ENCODE measurements around the gene RPRD1B. TPM values are rescaled to one million over a fixed set of nuclear protein-coding genes. Genes with fewer than 3 reads are reported as not detected.

The RPRD1B gene
- total and polyA plus RNA-seq, 2 donors (not counting 3 experiments of a cell fraction or from before 2014, with no cell fraction given): 13.0 to 29.3 TPM

DNA sequence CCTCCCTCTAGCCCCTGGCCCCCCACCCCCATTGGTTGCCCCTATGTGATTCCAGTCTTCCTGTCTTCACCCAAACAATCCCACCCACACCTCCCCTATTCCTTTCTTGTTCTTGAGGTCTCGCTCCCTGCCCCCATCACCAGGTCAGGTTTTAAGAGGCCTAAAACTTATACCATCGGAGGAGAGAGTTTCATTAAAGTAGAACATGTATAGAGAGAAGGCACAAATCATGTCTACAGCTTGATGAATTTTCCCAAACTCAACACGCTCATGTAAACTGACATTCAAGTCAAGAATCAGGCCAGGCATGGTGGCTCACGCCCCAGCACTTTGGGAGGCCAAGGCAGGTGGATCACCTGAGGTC, 87.1 kb downstream of the RPRD1B start:
- Histone ChIP-seq H3K4me2 (ENCODE audit: insufficient read depth, low read length) (no peak overlapping the region), H3K27me3 (ENCODE audit: control insufficient read depth in 2 of 2, insufficient read depth in 2 of 2, low read length in 2 of 2) (no peaks in the 10 kb centered on the region), H2AFZ (ENCODE audit: low read depth, low read length) (no peak overlapping the region), H3K4me1 (ENCODE audit: control insufficient read depth, extremely low read depth, insufficient read depth, low read length) (peaks cover 37% of the 10 kb centered on the region), H3K27ac (ENCODE audit: insufficient read depth, low read depth, low read length) (no peak overlapping the region), H3K79me2 (ENCODE audit: control insufficient read depth, insufficient read depth, low read length) (no peaks in the 10 kb centered on the region), H3K36me3 (ENCODE audit: control insufficient read depth in 2 of 2, extremely low read depth in 1 of 2, insufficient read depth in 2 of 2, low read length in 2 of 2) (no peaks in the 10 kb centered on the region), H3K9ac (replicated peaks; ENCODE audit: extremely low read depth, insufficient read depth, low read length) (no peak overlapping the region), H4K20me1 (replicated peaks; ENCODE audit: control insufficient read depth, extremely low read depth, insufficient read depth, low read length) (no peaks in the 10 kb centered on the region), H3K9me3 (replicated peaks; ENCODE audit: control insufficient read depth, insufficient read depth, low read length) (no peaks in the 10 kb centered on the region), H3K9me1 (replicated peaks; ENCODE audit: control insufficient read depth, extremely low read depth, insufficient read depth, low read length) (no peaks in the 10 kb centered on the region), H3K4me3 (replicated peaks in 1 of 3; ENCODE audit: insufficient read depth in 1 of 3, low read depth in 1 of 3, low read length in 3 of 3) (no peak overlapping the region)
- CTCF ChIA-PET: no interaction called here
- dilution Hi-C loops (cut with MboI; ENCODE audit: extremely low pct_ligation_motif_present, low sequenced_read_pairs) (no loop called here), intact Hi-C loops (cut with micrococcal nuclease) (no loop called here)
- FAIRE-seq (no peak), DNase-seq (ENCODE audit: low read depth, low spot score) (no peak)
- no peak for TF ChIP-seq POLR2AphosphoS5 (IDR thresholded peaks at IDR 0.05; ENCODE audit: insufficient read depth, low read depth, low read length)
- no peak for TF ChIP-seq MYC (IDR thresholded peaks at IDR 0.05; ENCODE audit: low read depth, low read length)
- TF ChIP-seq GATA2 (IDR thresholded peaks at IDR 0.05; ENCODE audit: insufficient read depth, insufficient read length, low read depth, low read length): no peak
- TF ChIP-seq EZH2 (IDR thresholded peaks at IDR 0.05; ENCODE audit: borderline replicate concordance, low read depth, low read length, severe bottlenecking): no peak
- no peak for TF ChIP-seq JUN (IDR thresholded peaks at IDR 0.05; ENCODE audit: borderline replicate concordance, insufficient read depth, insufficient read length, low read depth)
- no peak for TF ChIP-seq POLR2A (IDR thresholded peaks at IDR 0.05; ENCODE audit: low read depth, low read length)
- no peak for TF ChIP-seq FOS (IDR thresholded peaks at IDR 0.05; ENCODE audit: borderline replicate concordance, insufficient read depth, low read length)
- TF ChIP-seq, protein P1, sequence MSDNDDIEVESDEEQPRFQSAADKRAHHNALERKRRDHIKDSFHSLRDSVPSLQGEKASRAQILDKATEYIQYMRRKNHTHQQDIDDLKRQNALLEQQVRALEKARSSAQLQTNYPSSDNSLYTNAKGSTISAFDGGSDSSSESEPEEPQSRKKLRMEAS (IDR thresholded peaks at IDR 0.05; ENCODE audit: insufficient read depth, insufficient read length): no peak
- TF ChIP-seq, protein P2, sequence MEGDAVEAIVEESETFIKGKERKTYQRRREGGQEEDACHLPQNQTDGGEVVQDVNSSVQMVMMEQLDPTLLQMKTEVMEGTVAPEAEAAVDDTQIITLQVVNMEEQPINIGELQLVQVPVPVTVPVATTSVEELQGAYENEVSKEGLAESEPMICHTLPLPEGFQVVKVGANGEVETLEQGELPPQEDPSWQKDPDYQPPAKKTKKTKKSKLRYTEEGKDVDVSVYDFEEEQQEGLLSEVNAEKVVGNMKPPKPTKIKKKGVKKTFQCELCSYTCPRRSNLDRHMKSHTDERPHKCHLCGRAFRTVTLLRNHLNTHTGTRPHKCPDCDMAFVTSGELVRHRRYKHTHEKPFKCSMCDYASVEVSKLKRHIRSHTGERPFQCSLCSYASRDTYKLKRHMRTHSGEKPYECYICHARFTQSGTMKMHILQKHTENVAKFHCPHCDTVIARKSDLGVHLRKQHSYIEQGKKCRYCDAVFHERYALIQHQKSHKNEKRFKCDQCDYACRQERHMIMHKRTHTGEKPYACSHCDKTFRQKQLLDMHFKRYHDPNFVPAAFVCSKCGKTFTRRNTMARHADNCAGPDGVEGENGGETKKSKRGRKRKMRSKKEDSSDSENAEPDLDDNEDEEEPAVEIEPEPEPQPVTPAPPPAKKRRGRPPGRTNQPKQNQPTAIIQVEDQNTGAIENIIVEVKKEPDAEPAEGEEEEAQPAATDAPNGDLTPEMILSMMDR (IDR thresholded peaks at IDR 0.05; ENCODE audit: extremely low read depth in 1 of 2, insufficient read depth in 1 of 2, low read depth in 1 of 2, low read length in 2 of 2): no peak
- POLR2A ChIA-PET: no interaction called here
- BruUV-seq (replicated peaks): no TSS peak
